ENCODE measurements around the gene CCDC28B. TPM values are rescaled to one million over a fixed set of nuclear protein-coding genes. Genes with fewer than 3 reads are reported as not detected.

Gene CCDC28B
- polyA plus RNA-seq, 3 donors from 2014 or later = 61.2 to 67.1 (median 65.5) TPM

DNA sequence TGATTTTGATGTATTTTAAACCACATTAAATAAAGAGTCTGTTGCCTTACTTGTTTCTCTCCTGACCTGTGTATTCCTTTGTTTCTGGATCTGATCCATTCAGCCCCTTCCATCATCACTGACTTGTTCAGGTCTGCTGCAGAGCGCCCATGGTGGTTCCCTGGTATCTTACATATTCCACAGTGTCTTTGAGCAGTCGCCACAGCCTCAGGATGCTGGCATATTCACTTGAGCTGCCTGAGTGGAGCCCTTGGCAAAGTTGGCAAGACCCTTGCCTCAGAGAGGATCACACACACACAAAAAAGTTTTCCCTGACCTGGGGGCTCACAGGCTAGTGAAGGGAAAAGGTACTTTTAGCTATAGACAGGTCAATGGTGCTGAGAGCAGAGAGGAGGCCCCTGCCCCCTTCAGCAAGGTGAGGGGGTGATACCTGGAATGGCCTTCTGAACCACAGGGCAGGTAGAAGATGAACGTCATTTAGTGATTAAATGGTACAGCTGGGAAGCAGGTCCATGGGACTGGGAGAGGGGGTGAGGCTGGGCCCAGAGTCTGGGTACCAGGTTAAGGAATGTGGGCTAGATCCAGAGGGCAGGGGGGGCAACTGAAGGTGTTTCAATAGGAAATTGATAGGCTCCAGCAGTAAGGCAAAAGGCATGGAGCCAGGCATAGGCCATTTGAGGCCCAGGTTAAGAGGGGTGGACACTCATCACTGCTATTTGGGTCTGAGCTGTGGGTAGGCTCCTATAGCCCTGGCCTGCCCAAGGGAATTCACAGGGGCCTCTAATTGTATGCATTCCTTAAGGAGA, 2.0 kb upstream of the CCDC28B start:
- Mint-ChIP-seq H3K4me3 (peak overlapping the region in 3 of 5 donors; percentile 8 to 33 (median 29)), H3K36me3 (peaks cover 7 to 36% (median 8%) of the 10 kb centered on the region in 3 donors), H3K27ac (peak overlapping the region; percentile 11 to 84 (median 44)), H3K27me3 (ENCODE audit: low read depth in 3 of 3) (peaks cover 2 to 4% (median 3%) of the 10 kb centered on the region in 3 donors), H3K4me1 (peaks cover 54 to 74% of the 10 kb centered on the region in 2 donors), H3K9me3 (no peaks in the 10 kb centered on the region)
- no peak for DNase-seq

DNA sequence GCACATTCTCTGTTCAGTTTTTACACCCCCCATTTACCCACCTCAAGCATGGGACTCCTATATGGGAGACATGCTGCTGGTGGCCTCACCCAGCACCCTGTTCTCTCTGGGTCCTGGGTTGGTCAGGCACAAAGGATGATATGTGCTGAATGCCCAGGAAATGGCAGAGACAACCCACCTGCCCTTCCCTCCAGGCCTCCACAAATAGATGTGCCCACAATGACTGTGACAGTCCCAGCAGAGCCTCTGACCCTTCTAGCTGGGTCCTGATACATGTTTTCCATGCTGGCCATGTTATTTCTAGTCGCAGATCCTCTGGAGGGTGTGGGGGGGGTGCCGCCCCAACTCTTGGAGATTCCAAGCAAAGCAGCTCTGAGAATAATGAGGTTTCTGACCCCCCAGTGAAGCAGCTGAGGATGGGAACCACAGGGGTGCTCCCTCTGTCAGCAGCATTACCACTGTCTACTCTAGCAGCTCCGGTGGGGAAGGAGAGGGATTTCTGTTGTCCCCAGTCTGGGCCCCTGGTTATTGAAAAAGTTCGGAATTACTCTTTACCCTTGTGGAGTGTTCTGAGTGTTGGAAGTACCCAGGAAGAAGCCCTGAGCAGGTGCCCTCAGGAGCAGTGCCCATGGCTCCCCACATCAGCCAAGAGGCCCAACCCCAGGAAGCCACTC, 1.2 kb upstream of the CCDC28B start:
- DNase-seq = no peak
- H3K27me3 Mint-ChIP-seq (ENCODE audit: low read depth in 3 of 3) = peaks cover 2 to 4% (median 3%) of the 10 kb centered on the region in 3 donors
- peak overlapping the region in 5 of 6 donors; percentile 32 to 98 (median 93) for H3K27ac Mint-ChIP-seq
- H3K36me3 Mint-ChIP-seq = peaks cover under 1 to 29% (median 3%) of the 10 kb centered on the region in 3 donors
- peaks cover 57 to 78% of the 10 kb centered on the region in 2 donors for H3K4me1 Mint-ChIP-seq
- H3K4me3 Mint-ChIP-seq = peak overlapping the region in 1 of 5 donors; percentile 14
- no peaks in the 10 kb centered on the region for H3K9me3 Mint-ChIP-seq

DNA sequence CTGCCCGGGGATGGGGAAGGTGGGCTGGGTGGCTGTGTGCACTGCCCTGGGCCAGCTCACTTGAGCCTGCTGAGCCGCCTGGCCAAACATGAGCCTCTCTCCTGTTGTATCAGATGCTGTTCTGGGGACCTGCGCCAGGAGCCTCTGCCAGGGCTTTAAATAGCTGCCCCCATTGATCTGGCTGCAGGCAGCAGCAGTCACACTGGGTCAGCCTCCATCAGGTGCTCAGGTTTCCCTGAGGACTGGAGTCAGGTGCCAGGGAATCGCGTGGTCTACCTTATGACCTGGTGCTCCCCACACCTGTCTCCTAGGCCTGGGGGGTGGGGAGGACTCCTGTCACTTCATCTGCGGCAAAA, 700 bp upstream of the CCDC28B start:
- no peak for DNase-seq
- Mint-ChIP-seq H3K4me1 (peaks cover 61 to 75% of the 10 kb centered on the region in 2 donors), H3K27ac (peak overlapping the region in 5 of 6 donors; percentile 85 to 98 (median 94)), H3K4me3 (peak overlapping the region; percentile 90 to 98 (median 95)), H3K27me3 (ENCODE audit: low read depth in 3 of 3) (peaks cover 2 to 4% (median 3%) of the 10 kb centered on the region in 3 donors), H3K9me3 (no peaks in the 10 kb centered on the region), H3K36me3 (peaks cover 0 to 25% (median 0%) of the 10 kb centered on the region in 3 donors)

DNA sequence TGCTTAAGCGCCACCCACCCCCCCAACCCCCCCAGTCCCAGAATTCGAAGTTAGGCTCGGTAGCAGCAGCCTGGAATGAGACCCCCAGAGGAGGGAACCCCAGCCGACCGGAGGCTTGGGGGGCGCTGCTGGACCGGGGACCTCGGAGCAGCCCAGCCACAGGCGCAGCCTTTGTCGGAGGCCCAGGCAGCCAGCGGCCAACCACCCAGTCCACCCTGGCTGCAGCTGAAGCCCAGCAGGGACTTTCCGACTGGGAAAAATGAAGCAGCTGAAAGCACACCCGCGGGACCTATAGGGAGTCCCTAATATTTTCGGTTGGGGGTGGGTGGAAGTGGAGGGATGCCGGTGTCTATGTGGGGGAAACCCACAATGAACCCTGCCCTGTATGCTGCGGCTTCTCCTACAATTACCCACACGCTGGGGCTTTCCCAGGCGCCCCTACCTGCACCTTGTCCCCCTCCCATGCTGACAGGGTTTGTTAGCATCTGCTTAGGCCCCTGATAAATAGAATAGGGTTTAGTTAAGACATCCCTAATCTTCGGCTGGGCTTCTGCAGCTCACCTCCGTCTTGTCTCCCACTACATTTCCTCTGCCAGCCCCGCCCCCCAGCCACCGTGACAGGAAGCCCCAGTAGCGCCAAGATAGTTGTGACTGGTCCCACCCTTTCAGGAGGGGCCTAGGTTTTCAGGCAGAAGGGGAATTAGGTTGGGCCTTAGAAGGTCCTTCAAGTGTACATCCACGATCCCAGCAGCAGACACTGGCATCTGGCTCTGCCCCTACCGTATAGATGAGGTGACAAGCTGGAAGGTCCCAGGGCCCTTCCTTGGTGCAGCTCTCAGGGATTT, 838 bp downstream of the CCDC28B start:
- H3K36me3 Mint-ChIP-seq = peaks cover 0 to 14% (median 0%) of the 10 kb centered on the region in 3 donors
- H3K4me3 Mint-ChIP-seq = peak overlapping the region; percentile 95 to 98 (median 96)
- H3K27me3 Mint-ChIP-seq (ENCODE audit: low read depth in 3 of 3) = peaks cover 0 to 10% (median 5%) of the 10 kb centered on the region in 3 donors
- DNase-seq = peak; percentile 76 to 79 (median 77)
- peaks cover 64 to 68% of the 10 kb centered on the region in 2 donors for H3K4me1 Mint-ChIP-seq
- H3K9me3 Mint-ChIP-seq = no peaks in the 10 kb centered on the region
- peak overlapping the region; percentile 85 to 99 (median 98) for H3K27ac Mint-ChIP-seq

DNA sequence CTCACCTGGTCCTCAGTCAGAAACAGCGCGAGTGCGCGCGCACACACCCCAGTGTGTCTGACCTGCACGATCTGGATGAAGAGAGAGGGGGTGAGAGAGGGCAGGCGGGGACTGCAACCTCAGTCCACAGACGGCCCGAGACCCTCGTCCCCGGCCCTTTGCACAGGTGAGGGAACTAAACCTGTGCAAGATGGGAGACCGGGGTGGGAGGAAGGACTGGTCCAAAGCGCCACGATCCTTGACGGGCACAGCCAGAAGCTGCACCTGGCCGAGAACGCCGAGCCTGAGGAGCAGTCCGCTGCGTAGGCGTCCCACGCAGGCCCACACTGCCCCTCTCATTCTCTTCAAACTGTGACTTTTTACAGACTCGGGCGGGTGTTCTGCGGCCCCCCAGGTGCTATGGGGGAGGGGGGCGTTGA, 4.6 kb downstream of the CCDC28B start:
- peak overlapping the region; percentile 71 to 87 (median 81) for H3K27ac Mint-ChIP-seq

DNA sequence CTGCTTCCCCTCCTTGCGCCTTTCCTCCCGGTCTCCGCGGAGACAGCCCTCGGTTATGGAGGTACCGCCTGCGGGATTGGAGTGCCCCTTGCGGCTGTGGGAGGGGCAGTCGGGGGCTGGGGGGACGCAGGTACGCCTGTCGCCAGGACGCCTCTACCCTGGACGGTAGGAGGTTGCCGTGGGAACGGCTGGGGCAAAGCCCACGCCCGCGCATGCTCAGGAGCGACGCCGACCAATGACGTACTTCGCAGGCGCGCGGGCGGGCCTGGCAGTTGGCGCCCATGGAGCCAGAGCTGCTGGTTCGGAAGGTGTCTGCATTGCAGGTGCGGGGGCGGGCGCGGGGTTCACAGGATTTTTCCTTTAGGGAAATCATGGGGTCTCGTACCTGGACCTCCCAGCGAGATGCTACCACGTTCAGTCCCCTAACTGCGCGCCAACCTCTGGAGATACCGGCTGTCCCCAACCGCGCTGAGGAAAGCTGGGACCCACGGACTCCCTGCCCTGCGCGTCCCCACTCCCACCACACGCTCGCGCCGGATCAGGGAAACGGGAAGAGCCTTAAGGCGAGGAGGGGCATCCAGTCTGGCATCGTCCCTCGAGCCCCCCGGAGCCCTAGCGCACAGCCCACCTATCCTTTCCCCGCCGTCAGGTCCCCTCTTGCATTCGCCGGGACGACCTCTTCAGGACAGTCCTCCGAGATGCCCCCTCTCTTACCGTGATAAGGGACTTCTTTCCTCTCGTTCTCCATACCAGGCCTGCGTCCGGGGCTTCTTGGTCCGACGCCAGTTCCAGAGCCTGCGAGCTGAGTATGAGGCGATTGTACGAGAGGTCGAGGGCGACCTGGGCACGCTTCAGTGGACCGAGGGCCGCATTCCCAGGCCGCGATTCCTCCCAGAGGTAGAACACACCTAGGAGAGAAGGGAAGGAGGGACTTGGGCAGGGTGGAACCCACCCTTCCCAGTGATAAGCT, 5.3 kb downstream of the CCDC28B start, which contains the start of gene IQCC:
IQCC (plus strand) TSS at position 271 of the 970 bp plus-strand sequence; CDS start at position 282, 11 bp downstream.
- Mint-ChIP-seq H3K4me1 (peaks cover 43 to 45% of the 10 kb centered on the region in 2 donors), H3K4me3 (peak within 1 kb of the TSS; percentile 84 to 88 (median 85)), H3K36me3 (no peaks in the 10 kb centered on the region), H3K27me3 (ENCODE audit: low read depth in 3 of 3) (peaks cover 0 to 12% (median 5%) of the 10 kb centered on the region in 3 donors), H3K27ac (peak within 1 kb of the TSS; percentile 80 to 91 (median 85)), H3K9me3 (no peaks in the 10 kb centered on the region)
- DNase-seq = peak; percentile 83 to 85 (median 85)

More for the DNA sequence above, 4.6 kb downstream of the CCDC28B start:
- Mint-ChIP-seq H3K4me3 (peak overlapping the region; percentile 84 to 88 (median 85)), H3K4me1 (peaks cover 49 to 52% of the 10 kb centered on the region in 2 donors), H3K9me3 (no peaks in the 10 kb centered on the region), H3K36me3 (no peaks in the 10 kb centered on the region), H3K27me3 (ENCODE audit: low read depth in 3 of 3) (peaks cover 0 to 12% (median 5%) of the 10 kb centered on the region in 3 donors)
- DNase-seq = no peak

DNA sequence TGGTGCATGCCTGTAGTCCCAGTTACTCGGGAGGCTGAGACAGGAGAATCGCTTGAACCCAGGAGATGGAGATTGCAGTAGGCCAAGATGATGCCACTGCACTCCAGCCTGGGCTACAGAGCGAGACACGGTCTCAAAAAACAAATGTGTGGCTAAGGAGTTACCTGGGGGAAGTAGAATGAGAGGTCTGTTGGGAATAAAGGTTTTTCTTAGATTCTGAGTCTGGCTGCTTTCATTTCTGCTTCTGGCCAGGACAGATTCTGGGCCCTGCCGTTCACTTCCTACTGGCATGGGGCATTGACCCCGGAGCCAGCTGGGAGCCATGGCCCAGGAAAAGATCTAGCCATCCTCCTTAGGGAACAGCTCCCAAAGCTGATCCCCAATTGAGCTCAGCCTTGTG, 8.1 kb downstream of the CCDC28B start:
- H3K4me3 Mint-ChIP-seq = no peak overlapping the region
- H3K36me3 Mint-ChIP-seq = no peaks in the 10 kb centered on the region
- H3K27ac Mint-ChIP-seq = peak overlapping the region in 1 of 6 donors; percentile 59
- peaks cover 0 to 8% (median 1%) of the 10 kb centered on the region in 3 donors for H3K27me3 Mint-ChIP-seq (ENCODE audit: low read depth in 3 of 3)
- DNase-seq = no peak
- peaks cover 25% of the 10 kb centered on the region in 2 donors for H3K4me1 Mint-ChIP-seq
- H3K9me3 Mint-ChIP-seq = no peaks in the 10 kb centered on the region

DNA sequence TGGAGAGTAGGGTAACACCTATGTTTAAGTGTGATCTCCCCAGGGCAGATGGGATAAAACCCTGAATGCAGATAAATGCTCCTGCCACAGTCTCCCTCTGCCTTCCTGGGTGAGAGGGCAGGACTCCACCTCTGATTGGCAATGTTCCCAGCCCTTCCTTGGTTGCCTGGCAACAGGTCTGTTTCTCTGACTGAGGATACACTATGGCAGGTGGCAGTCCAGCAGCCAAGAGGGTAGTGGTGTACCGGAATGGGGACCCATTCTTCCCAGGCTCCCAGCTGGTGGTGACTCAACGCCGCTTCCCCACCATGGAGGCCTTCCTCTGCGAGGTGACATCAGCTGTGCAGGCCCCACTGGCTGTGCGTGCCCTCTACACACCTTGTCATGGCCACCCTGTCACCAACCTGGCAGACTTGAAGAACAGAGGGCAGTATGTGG, 8.5 kb downstream of the CCDC28B start, which contains the start of gene DCDC2B:
DCDC2B (plus strand) TSS at position 199 of the 438 bp plus-strand sequence; CDS start at position 204, 5 bp downstream.
- Mint-ChIP-seq H3K27me3 (ENCODE audit: low read depth in 3 of 3) (peaks cover 0 to 8% (median 1%) of the 10 kb centered on the region in 3 donors), H3K4me1 (peaks cover 21 to 22% of the 10 kb centered on the region in 2 donors), H3K4me3 (no peak within 1 kb of the TSS), H3K36me3 (no peaks in the 10 kb centered on the region), H3K27ac (peak within 1 kb of the TSS in 2 of 6 donors; percentile 24 to 59), H3K9me3 (no peaks in the 10 kb centered on the region)
- DNase-seq = no peak

DNA sequence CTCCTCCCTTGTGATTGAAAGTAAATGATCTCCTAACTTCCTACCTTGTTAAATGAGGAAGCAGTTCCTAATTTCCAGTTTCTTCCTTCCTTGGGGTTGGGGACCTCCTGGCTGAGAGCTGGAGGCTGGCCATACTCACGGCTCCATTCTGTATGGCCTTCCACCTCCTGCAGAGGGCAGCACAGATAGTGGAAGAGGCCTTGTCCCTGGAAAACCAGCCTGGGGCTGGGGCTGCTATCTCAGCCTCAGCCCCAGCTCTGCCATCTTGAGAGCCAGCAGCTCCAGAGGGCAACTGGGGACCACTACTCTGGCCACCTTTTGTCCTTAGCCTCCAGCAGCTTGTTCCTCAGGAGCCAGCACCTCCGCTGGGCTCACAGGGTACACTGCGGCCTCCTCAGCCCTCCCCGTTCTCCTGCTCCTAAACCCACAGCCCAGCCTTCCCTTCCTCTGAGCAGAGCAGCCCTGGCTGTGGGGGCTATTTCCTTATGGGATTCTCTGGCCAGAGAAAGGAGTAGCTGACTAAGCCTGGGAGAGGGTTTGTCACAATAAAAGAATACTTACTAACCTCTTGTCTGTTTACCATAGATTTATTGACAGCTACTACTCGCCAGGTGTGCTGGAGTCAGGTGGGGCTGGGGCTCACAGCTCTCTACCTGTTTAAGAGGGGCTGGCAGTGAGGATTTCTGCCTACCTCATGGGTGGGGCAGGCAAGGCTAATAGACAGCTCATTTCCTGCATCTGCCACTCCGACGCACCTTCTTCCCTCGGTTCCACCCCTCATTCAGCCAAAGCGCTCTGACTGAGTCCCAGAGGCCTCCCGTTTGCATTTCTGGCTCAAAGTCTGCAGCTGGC, 15.5 kb downstream of the CCDC28B start:
- Mint-ChIP-seq H3K4me1 (peaks cover 5 to 6% of the 10 kb centered on the region in 2 donors), H3K27ac (peak overlapping the region in 3 of 6 donors; percentile 34 to 76 (median 65)), H3K9me3 (no peaks in the 10 kb centered on the region), H3K36me3 (peaks cover 0 to 9% (median 4%) of the 10 kb centered on the region in 3 donors), H3K4me3 (no peak overlapping the region), H3K27me3 (ENCODE audit: low read depth in 3 of 3) (peaks cover 0 to 1% (median 0%) of the 10 kb centered on the region in 3 donors)
- DNase-seq = peak; percentile 36 to 47 (median 43)

DNA sequence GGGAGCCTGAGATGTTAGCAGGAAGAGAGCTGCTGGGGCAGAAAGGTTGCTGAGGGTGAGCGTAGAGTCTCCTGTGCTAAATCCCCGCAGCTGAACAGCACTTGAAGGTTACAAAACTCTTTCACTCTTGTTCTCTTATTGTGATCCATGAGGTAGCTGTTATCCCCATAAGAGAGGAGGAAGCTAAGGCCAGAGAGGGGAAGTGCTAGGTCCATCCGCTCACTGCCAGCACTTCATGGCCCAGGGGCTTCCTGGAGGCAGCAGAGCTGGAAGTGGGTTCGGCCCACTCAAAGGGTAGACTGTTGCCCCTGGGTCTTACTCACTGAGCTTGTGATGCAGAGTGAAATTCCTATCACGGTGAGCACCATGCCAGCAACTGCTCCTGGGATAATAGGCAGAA, 16.2 kb downstream of the CCDC28B start:
- DNase-seq = no peak
- H3K9me3 Mint-ChIP-seq = no peaks in the 10 kb centered on the region
- no peak overlapping the region for H3K4me3 Mint-ChIP-seq
- H3K27ac Mint-ChIP-seq = no peak overlapping the region
- peaks cover 0 to 1% (median 0%) of the 10 kb centered on the region in 3 donors for H3K27me3 Mint-ChIP-seq (ENCODE audit: low read depth in 3 of 3)
- H3K4me1 Mint-ChIP-seq = peaks cover 8 to 12% of the 10 kb centered on the region in 2 donors
- H3K36me3 Mint-ChIP-seq = peaks cover 0 to 9% (median 4%) of the 10 kb centered on the region in 3 donors

DNA sequence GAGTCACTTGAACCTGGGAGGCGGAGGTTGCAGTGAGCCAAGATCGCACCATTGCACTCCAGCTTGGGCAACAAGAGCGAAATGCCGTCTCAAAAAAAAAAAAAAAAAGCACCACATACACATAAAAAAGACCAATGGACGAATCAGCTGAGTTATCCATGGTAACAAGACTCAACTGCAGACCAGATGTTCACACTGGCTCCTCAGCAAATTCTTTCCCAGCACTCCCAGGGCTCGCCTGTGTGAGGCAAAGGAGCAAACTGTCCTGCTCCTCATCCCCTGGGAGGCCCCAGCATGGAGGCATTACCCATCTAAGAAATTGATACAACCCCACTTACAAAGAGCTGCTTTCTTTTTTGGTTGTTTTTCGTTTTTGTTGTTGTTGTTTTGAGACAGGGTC, 18.6 kb downstream of the CCDC28B start:
- Mint-ChIP-seq H3K4me1 (peaks cover 28 to 36% of the 10 kb centered on the region in 2 donors), H3K27me3 (ENCODE audit: low read depth in 3 of 3) (peaks cover 0 to 8% (median 4%) of the 10 kb centered on the region in 3 donors), H3K36me3 (peaks cover 0 to 12% (median 4%) of the 10 kb centered on the region in 3 donors), H3K9me3 (no peaks in the 10 kb centered on the region), H3K4me3 (no peak overlapping the region), H3K27ac (no peak overlapping the region)
- no peak for DNase-seq

All from immature natural killer cell (primary cell).